RPMI8226 (cell line): Measurements from ENCODE around the gene CLPSL2.
A peak's percentile ranks its signal among the peaks of the same experiment; 100 is the strongest.

Experiments used
- DNase-seq: peaks from one replicate; pipeline ENCODE4 v3.0.0-alpha.2; 2015

Gene CLPSL2

GRCh38 chr6:35788423-35788982 lies 12.1 kb downstream of the CLPSL2 start:
- no peak for DNase-seq

GRCh38 chr6:35790683-35791082 lies 14.3 kb downstream of the CLPSL2 start:
- DNase-seq = no peak

DNA sequence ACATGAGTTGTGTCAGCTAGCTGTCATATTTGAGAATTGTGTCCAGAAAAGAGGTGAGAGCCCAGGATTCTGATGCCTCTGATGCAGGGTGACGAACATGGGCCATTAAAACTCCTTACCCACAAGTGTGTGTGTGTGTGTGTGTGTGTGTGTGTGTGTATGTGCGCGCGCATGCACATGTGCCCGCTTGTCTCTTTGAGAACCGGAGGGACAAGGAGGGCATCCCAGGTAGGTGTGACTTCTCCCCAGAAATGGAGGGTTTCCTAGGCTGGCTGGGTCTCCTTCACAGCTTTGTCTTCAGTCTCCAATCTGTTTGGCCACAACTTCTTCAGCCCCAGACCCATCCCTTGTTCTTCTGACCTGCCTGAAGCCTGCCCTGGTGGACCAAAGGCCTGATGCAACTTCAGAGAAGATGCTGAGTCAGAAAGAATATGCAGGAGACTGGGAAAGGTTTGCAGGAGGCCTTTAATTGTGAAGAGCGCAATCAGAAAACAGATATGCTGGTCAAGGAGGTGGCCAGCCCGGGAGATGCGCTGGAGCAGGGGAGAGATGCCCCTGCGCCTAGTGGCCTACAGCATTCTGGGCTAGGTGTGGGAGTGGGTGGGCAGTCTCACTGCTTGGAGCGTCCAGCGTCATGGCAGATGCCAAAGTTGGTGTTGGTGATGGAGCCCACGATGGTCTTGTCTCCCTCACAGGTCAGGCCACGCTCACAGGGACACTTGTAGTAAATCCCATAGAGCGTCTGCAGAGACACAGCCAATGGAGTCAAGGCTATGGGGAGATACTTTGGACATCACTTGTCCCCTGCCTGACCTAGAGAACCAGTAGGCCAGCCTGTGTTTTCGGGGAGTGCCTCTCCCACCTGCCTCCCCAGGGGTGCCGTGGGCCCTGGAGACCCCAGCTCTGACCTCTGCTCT lies 18.4 kb downstream of the CLPSL2 start:
- no peak for DNase-seq

- no peak for DNase-seq
Observed at GRCh38 chr6:35795453-35796071, 19.2 kb downstream of the CLPSL2 start.

GRCh38 chr6:35796236-35796635 lies 19.8 kb downstream of the CLPSL2 start:
- DNase-seq = no peak

DNA sequence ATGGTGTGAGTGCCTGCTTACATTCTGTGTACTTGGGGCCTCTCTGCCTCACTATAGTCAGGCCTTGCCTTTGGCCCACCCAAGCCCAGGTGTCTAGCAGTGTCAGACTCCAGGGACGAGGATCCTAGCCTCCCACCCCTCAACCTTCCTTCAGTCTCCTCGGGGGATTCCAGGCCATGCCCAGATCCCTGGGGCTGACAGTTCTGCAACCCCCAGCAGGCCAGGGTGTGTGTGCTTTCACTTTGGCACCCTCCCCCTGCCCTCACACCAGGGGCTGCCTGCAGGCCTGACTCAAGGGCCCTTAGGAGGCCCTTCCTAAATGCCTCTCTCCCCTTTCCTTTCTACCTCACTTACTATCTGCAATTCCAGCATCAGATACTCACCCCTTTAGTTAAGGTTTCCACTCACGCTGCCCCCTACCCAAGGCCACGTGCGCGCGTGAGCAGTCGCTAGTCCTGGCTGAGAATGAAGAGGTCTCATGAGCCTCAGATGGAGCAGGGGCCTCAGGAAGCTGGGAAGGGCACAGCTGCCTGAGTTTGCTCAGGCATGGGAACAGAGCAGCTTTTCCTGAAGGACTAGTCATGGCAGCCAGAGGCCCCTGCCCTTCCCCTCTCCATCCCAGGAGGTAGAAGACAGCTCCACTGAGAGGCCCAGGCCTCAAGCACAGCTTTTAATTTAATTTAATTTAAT lies 21.6 kb downstream of the CLPSL2 start:
- DNase-seq = no peak

DNA sequence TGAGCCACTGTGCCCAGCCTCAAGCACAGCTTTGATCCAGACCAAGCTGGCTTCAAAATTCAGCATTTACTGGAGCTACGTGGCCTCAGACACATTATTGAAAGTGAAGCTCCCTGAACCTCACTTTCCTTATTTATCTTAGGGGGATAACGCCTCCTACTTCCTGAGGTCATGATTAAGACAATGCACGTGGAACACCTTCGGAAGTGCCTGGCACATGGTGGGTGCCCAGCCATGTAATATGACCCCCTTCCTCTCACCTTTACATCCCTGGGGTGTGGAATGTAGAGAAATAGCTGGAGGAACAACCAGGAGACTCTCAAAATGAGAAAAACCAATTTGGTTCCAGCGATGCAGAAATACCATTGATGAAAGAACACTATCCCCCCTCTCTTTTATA lies 22.3 kb downstream of the CLPSL2 start:
- no peak for DNase-seq

DNA sequence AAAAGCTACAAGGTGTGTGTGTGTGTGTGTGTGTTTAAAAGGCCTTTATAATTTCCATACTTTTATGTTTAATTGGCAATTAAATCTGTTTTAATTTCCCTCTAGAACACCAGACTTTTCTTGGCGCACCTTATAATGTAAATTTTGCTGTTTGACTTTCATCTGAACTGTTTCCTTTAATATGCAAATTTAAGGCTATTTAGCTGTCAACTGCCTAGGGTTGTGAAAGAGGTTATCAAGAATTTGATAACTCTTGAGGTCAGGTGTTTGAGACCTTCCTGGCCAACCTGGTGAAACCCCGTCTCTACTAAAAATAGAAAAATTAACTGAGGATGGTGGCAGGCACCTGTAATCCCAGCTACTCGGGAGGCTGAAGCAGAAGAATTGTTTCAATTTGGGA lies 24.8 kb downstream of the CLPSL2 start:
- DNase-seq = no peak

DNA sequence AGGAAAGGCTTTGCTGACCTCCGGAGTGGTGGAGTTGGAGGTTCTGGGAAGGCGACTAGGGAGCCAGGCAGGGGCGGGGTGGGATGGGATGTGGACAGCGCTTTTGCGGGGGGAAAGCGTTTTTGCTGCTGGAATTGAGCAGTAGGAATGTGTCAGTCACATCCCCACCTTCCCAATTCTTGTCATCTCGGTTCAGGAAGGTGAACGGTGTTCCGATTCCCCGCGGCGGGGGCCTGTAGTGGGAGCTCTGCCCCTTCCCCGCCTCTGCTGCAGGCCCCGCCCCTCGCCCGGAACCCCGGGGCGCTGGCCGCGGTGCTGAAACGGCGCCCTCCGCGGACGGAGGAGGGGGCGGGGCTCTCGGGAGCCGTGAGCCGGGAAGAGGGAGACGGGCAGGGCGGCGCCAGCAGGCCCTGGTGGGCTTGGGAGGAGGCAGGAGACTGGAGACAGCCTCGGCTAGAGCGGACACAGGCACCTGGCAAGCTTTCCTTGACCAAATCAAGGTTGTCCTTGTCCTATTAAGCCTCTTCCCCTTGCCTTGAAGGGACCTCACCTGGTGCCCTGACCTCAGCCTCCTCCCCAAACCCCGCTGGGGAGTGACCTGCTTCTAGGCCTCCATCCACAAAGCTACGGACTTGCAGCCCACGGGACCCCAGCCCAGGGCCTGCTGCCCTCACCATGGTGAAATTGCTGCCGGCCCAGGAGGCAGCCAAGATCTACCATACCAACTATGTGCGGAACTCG lies 28.8 kb downstream of the CLPSL2 start, which contains the start of gene LHFPL5:
Gene LHFPL5, plus strand, starts transcription at position 357 of the 741 bp plus-strand sequence. Its CDS starts 319 bp downstream, at position 676.
- DNase-seq = peak; percentile 77

GRCh38 chr6:35808688-35809087 lies 32.3 kb downstream of the CLPSL2 start:
- no peak for DNase-seq

DNA sequence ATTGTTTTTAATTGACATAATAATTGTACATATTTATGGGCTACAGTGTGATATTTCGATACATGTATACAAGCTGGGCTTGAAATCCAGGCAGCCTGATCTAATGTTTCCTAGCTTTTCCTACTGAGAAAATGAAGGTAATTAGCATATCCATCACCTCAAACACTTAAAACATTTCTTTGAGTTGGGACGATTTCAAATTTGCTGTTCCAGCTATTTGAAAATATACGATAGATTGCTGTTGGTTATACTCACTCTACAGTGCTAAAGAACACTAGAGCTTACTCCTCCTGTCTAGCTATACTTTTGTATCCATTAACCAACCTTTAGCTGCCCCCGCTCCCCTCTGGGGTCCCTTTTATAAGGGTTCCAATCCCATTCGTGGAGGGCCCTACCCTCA lies 33.4 kb downstream of the CLPSL2 start:
- no peak for DNase-seq

- peak; percentile 43 for DNase-seq
Observed at GRCh38 chr6:35810971-35811698, 34.7 kb downstream of the CLPSL2 start.

DNA sequence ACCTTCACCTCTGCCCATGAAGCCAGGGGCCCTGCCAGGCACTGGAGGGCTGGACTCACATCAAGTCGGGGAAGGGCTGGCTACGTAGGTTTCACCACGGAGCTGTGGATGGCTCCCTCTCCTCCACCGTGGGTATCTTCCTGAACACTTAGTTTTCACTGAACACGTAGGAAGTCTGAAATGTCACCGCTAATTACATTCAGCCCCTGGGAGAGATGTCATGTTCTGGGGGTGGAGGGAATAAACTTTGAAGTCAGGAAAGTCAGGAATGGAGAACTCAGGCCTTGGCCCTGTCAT lies 35.2 kb downstream of the CLPSL2 start:
- no peak for DNase-seq

DNA sequence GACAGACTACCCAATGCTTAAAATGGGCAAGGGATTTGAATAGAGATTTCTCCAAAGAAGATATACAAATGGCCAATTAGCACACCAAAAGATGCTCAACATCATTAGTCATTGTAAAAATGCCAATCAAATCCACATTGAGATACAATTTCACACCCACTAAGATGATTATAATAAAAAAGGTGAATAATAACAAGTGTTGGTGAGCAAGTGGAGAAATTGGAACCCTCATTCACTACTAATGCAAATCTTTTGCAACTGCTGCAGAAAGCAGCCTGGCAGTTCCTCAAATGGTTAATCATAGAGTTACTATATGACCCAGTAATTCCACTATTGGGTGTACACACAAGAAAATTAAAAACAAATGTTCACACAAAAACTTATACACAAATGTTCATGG lies 41.1 kb downstream of the CLPSL2 start:
- DNase-seq = no peak

- no peak for DNase-seq
Observed at GRCh38 chr6:35823601-35824000, 47.2 kb downstream of the CLPSL2 start.

DNA sequence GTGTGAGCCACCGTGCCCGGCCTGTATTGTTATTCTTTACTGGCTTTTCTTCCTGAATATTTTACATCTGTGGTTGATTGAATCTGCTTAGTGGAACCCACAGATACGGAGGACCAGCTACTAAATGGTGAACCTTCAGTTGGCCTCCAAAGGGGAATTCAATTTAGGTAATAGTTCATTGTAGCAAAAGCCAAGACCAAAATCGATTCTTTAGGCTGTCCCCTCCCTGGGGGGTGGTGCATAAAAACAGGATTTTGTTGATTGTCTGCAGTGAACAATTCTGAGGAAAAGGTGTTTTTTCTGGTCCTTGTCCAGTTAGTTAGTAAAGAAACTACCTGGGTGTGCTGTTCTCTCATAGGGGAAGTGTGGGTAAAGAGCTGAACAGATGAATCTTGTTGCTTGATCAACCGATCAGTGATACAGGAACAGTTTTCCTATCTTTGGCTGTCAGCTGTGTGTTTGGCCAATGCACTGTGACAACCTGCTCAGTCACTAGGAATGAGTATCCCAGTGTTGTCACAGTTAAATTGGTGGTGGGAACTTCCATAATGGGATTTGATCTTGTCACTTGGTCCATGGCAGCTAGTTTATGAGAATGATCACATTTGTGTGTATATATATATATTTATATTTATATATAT lies 48.3 kb downstream of the CLPSL2 start:
- no peak for DNase-seq
